AG10803 (cell line): ENCODE data around the gene PNMA1.

Experiments
- DNase-seq: peaks from one replicate; pipeline ENCODE4 v3.0.0; 2010; ENCODE audit warnings: low read depth
- H3K4me3 ChIP-seq: 2 replicates; pipeline ENCODE4 v1.5.1; 2011; ENCODE audit warnings: mild to moderate bottlenecking, low read length, control low read depth
- CTCF ChIP-seq: conservative IDR thresholded peaks from 2 replicates; pipeline ENCODE4 v1.5.1; 2011; ENCODE audit warnings: mild to moderate bottlenecking, low read length, control low read depth, inconsistent platforms

The PNMA1 gene

GRCh38 chr14:73744175-73744867, 30.1 kb upstream of the PNMA1 start:
- no peak for DNase-seq
- H3K4me3 ChIP-seq, result no peak overlapping the region
- no peak for TF ChIP-seq CTCF

GRCh38 chr14:73743431-73743931, 29.3 kb upstream of the PNMA1 start:
- no peak for TF ChIP-seq CTCF
- peak; percentile 44 for DNase-seq

GRCh38 chr14:73742520-73743238, 28.5 kb upstream of the PNMA1 start:
- no peak overlapping the region for H3K4me3 ChIP-seq
- no peak for TF ChIP-seq CTCF
- no peak for DNase-seq

More at GRCh38 chr14:73743431-73743931, 29.3 kb upstream of the PNMA1 start:
- no peak overlapping the region for H3K4me3 ChIP-seq

- no peak for DNase-seq
- peak overlapping the region; percentile 26 for H3K4me3 ChIP-seq
- TF ChIP-seq CTCF, result no peak
Measured at GRCh38 chr14:73741876-73742519, 27.8 kb upstream of the PNMA1 start.

- TF ChIP-seq CTCF, result no peak
- DNase-seq, result no peak
Measured at GRCh38 chr14:73741386-73741875, 27.2 kb upstream of the PNMA1 start.

GRCh38 chr14:73740618-73741326, 26.6 kb upstream of the PNMA1 start:
- H3K4me3 ChIP-seq, result no peak overlapping the region; the same call in 1 of the 2 replicates
- peak; percentile 51 for DNase-seq
- no peak for TF ChIP-seq CTCF

More at GRCh38 chr14:73741386-73741875, 27.2 kb upstream of the PNMA1 start:
- peak overlapping the region; percentile 26 for H3K4me3 ChIP-seq
